ENCODE measurements around the gene RTN4.

DNA sequence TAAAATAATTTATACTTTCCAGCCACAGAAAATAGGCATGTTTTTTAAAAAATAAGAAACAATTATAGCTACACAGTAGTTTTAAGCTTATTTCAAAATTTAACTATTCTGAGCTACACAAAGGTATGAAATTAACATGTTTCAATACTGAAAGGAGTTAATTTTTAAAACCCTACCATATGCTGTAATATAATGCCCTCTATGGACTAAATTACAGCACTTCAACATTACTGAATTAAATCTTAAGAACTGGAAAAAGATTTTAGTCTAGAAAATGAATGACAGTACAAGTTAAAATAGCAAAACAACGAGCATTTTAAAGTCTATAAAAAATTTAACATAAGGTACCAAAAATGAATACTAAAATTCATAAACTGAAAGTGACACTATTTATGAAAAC lies 36.3 kb downstream of the RTN4 start:
- peak in 7 of 12 donors; percentile 14 to 53 (median 41) for TF ChIP-seq CTCF (IDR thresholded peaks at IDR 0.05)
- no peak for TF ChIP-seq POLR2A (IDR thresholded peaks at IDR 0.05)

All from heart left ventricle (tissue), 13 donors.